ENCODE data around the gene TMEM18.

Gene TMEM18

GRCh38 chr2:672606-672905 is 4.7 kb downstream of the TMEM18 start:
- no peak for DNase-seq (ENCODE audit: low read depth)

DNA sequence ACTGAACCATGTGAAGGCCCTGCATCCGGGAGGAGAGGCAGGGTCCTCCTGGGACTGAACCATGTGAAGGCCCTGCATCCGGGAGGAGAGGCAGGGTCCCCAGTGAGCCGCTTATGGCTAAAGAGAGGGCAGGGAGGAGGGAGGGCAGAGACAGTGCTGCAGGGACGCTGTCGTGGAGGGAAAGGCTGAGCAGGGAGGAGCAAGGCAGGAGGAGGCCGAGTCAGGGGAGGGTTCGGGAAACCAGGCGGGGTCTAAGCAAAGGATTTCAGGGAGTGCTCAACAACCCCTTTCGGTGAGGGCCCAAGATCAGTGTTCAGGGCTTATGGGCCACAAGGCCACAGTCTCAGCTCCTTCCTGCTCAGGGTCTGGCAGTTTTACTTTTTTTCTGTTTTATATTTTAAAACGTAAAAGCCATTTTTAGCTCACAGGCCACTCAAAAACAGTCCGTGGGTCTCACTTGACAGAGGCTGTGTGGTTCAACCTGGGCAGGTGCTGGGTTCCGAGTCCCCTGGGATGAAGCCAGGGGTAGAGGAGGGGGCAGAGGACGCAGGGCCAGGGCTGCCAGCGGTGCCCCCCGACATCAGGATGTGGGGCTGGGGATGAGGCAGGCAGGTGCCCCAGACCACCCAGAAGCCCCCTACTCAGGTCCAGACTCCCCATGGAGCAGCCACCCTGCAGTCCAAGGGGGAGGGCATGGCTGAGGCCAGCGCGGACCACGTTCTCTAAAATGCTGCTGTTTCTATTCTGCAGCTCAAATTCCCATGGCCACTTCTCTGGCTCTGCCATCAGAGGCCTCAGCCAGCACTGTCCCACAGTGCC is 5.2 kb downstream of the TMEM18 start:
- no peak for DNase-seq (ENCODE audit: low read depth)

GRCh38 chr2:671072-671471 is 6.1 kb downstream of the TMEM18 start:
- no peak for DNase-seq (ENCODE audit: low read depth)

DNA sequence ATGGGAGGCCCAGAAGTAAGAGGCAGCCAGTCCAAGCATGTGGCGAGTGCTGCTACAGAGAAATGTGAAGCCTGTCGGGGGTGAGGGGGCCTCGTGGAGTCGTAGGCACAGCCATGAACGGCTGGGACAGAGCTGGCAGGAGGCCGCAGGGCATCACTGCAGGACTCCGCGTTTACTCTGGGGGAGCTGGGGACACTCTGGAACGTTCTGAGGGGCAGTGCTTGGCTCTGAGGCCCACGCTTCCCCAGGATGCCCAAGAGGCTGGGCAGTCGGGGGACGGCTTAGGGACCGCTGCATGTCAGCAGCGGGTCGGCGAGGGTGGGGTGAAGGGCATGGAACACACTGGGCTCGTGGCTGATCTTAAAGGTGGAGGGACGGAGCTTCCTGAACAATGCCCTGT is 6.6 kb downstream of the TMEM18 start:
- no peak for DNase-seq (ENCODE audit: low read depth)

GRCh38 chr2:669323-669722 is 7.9 kb downstream of the TMEM18 start:
- no peak for DNase-seq (ENCODE audit: low read depth)

DNA sequence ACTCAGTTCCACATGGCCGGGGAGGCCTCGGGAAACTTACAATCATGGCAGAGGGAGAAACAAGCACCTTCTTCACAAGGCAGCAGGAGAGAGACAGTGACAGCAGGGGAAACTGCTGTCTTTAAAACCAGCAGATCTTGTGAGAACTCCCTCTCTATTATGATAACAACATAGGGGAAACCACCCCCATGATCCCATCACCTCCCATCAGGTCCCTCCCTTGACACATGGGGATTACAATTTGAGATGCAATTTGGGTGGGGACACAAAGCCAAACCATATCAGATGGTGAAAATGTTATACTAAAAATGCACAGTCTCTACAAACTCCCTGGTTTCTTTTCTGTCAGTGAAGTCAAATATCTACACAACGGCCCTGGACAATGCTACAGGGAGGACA is 9.2 kb downstream of the TMEM18 start:
- DNase-seq (ENCODE audit: low read depth), result no peak

- no peak for DNase-seq (ENCODE audit: low read depth)
These were observed 9.7 kb downstream of the TMEM18 start for GRCh38 chr2:667332-667999.

- no peak for DNase-seq (ENCODE audit: low read depth)
These were observed 10.8 kb downstream of the TMEM18 start for GRCh38 chr2:666441-666840.

- no peak for DNase-seq (ENCODE audit: low read depth)
These were observed 11.7 kb downstream of the TMEM18 start for GRCh38 chr2:665340-666073.

GRCh38 chr2:664063-664462 is 13.1 kb downstream of the TMEM18 start:
- DNase-seq (ENCODE audit: low read depth), result no peak

- DNase-seq (ENCODE audit: low read depth), result no peak
These were observed 14.0 kb downstream of the TMEM18 start for GRCh38 chr2:663221-663620.

GRCh38 chr2:661360-661635 is 15.9 kb downstream of the TMEM18 start:
- no peak for DNase-seq (ENCODE audit: low read depth)

DNA sequence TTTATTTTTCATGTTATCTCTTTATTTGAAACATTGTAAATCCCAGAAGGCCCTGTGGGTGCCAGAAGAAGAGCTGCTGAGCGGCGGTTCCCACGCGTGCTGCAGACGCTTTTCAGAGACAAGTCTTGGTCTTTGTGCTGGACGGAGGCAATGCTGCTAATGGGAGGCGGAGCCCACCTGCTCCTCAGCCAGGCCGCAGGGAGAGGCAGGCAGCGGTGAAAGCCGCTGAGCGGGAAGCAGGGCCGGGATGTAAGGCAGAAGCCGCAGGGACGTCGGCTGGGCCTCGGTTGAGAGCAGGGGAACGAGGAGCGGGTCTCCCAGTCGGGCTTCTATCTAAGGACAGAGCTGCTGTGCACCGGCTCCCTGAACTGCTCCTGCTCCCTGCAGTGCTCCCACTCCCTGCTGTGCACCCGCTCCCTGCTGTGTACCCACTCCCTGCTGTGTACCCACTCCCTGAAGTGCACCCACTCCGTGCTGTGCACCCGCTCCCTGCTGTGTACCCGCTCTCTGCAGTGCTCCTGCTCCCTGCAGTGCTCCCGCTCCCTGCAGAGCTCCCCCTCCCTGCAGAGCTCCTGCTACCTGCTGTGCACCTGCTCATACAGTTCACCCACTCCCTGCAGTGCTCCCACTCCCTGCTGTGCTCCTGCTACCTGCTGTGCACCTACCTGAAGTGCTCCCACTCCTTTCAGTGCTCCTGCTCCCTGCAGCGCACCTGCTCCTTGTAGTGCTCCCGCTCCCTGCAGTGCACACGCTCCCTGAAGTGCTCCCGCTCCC is 16.4 kb downstream of the TMEM18 start:
- no peak for DNase-seq (ENCODE audit: low read depth)

DNA sequence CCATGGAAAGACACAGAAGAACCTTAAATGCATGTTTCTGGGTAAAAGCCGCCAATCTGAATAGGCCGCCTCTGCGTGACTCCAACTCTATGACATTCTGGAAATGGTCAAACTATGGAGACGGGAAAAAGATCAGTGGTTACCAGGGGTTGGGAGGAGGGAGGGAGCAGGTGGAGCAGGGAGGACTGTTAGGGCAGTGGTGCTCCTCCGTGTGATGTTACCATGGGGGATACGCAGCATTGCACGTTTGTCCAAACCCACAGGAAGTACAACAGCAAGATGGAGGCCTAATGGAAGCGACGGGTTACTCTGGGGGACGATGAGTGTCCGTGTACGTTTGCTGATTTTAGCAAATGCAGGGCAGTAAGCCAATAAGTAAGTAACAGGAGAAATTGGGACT is 17.2 kb downstream of the TMEM18 start:
- DNase-seq (ENCODE audit: low read depth), result no peak

- no peak for DNase-seq (ENCODE audit: low read depth)
These were observed 18.8 kb downstream of the TMEM18 start for GRCh38 chr2:658426-658825.

DNA sequence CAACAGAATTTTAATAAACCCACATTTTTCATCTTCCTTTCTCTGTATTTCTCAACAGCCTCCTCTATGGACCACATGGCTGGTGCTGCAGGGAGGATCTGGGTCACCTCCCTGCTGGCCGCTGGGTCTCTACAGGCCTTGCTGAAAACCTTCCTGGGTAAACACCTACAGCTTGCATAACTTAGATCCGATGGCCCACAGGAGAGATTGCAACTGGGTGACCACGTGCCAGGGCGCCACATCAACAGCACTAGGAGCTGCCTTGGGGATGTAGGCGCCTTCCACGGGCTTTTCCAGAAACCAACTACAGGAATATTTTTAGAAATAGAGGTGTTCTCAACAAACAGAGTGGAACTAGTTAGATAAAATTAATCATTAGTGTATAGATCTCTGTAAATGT is 19.4 kb downstream of the TMEM18 start:
- no peak for DNase-seq (ENCODE audit: low read depth)

DNA sequence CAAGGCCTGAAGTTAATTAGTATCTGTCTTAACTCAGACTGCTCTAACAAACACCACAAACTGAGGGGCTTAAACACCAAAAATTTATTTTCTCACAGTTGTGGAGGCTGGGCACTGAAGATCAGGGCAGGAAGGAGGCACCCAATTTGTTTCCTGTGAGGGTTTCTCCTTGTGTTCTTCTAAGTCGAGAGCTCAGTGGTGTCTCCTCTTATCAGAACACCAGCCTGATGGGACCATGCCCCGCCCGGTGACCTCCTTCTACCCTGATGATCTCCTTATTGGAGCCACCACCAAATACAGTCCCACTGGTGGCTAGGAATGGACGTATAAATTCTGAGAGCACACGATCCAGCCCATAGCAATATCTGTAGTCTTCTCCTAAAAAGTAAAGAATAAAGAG is 20.5 kb downstream of the TMEM18 start:
- no peak for DNase-seq (ENCODE audit: low read depth)

- no peak for DNase-seq (ENCODE audit: low read depth)
These were observed 21.6 kb downstream of the TMEM18 start for GRCh38 chr2:655626-656025.

GRCh38 chr2:654896-655295 is 22.3 kb downstream of the TMEM18 start:
- DNase-seq (ENCODE audit: low read depth), result no peak

- DNase-seq (ENCODE audit: low read depth), result no peak
These were observed 23.4 kb downstream of the TMEM18 start for GRCh38 chr2:653645-654425.

- DNase-seq (ENCODE audit: low read depth), result no peak
These were observed 24.2 kb downstream of the TMEM18 start for GRCh38 chr2:652881-653480.

DNA sequence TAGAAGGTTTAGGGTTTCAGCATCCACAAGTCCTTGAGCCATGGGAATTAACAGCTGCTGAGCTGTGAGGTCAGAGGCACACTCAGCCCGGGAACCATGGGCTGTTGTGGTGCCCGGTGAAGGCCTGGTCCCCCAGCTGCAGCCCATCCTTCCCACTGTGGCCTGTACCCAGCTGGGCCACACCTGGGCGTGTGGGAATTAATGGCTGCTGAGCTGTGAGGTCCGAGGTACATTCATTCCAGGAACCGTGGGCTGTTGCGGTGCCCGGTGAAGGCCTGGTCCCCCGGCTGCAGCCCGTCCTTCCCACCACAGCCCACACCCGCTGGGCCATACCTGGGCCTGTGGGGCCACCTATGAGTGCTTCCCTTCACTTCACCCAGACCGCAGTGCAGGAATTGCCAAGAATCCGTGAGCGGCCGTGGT is 25.2 kb downstream of the TMEM18 start:
- DNase-seq (ENCODE audit: low read depth), result no peak
